HG02885 (cell line): Measurements from ENCODE around the gene TMEM126B.
"Not testable (repeated sequence)": the region's sequence is repeated elsewhere in the genome, so short reads cannot be mapped to it uniquely, and the experiment has no call there.

Experiments
- ATAC-seq: cut with Tn5 transposase; IDR thresholded peaks from one replicate; pipeline ENCODE4 v1.9.1; 2021; ENCODE audit warnings: mild to moderate bottlenecking; ENCODE audit not compliant: unreplicated experiment, poor library complexity

Gene TMEM126B

DNA sequence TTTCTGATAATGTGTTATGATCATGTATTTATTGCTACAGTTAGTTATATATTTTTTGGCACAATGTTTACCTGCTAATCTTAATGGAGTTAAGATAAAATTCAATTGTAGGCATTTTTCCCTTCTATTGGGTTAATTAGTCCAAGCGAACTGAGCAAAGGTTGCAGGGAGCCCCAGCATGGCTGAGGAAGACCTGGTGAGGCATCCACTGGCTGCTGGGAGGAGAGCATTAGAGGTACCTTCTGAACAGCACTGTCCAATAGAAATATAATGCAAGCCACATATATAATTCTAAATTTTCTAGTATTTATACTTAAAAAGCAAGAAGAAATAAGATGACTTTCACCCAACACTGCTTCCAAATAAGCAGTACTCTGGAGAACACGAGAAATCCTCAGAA, 18.7 kb downstream of the TMEM126B start:
- no peak for ATAC-seq

- peak; percentile 99 for ATAC-seq
Measured at GRCh38 chr11:85647604-85648299, 19.4 kb downstream of the TMEM126B start, which contains the start of gene TMEM126A. TSS of gene TMEM126A (plus strand) at chr11:85647967. CDS start at chr11:85650256, 2,289 bp downstream.

DNA sequence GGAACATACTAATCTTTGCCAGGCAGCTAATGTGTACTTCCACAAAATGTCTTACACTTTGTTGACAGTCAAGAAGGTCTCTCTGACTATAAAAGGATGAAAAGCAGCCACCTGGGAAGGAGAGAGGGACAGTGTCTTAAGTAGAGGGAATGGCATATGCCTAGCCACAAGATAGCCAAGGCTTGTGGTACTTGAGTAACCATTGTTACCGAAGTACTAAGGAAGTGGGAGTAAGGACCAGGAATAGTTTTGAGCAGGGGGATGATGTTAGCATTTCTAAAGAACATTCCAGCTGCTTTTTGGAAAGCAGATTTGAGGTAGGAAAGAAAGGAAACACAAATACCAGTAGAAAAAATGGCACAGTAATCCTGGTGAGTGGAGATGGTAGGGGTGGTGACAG, 22.7 kb downstream of the TMEM126B start:
- ATAC-seq: no peak

DNA sequence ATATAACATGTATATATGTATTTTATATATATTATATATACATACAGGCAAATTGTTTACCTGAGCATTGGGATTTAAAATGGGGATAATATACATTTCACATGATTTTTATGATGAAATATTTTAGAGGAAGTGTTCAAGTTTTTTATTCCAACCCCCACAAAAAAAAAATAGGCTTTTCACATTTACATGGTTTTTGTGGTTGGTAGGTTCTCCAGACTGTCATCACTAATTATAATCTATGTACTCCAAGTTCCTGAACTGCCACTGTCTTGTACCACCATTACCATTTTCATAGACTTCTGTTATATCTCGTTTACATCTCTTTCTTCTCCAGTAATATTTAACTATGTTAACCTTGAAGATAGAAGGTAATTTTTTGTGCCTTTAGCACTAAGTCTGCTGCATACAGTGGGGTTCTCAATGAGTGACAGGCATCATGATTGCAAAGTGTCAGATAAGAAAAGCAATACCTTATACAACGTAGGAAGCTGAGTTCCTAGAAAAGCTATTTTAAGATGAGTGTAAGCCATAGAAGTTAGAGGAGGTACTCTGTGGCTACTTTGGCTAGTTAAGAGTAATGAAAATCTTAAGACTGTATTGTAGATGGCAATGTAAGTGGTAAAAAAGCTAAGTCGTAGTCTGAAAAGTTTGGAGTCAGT, 24.5 kb downstream of the TMEM126B start:
- ATAC-seq: no peak

- ATAC-seq: not testable (repeated sequence)
Measured at GRCh38 chr11:85654343-85654742, 25.9 kb downstream of the TMEM126B start.

DNA sequence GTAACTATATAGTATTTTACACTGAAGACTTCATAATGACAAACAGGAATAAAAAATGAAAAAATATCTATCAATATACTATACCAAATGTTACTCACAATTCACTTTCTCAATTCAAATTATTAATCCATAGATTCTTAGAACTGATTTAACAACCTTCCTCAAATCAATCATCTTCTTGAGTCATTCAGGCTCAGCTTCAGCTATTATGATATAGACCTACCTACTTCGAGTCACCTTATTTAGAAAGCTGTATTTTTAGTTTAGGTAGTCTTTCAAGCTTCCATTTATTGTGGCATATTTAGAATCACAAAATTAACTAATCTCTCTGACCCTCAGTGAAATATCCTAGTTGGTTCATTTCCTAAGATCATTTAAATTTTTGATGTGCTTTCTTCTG, 28.4 kb downstream of the TMEM126B start:
- ATAC-seq: no peak

- ATAC-seq: no peak
Measured at GRCh38 chr11:85658180-85658579, 29.8 kb downstream of the TMEM126B start.

DNA sequence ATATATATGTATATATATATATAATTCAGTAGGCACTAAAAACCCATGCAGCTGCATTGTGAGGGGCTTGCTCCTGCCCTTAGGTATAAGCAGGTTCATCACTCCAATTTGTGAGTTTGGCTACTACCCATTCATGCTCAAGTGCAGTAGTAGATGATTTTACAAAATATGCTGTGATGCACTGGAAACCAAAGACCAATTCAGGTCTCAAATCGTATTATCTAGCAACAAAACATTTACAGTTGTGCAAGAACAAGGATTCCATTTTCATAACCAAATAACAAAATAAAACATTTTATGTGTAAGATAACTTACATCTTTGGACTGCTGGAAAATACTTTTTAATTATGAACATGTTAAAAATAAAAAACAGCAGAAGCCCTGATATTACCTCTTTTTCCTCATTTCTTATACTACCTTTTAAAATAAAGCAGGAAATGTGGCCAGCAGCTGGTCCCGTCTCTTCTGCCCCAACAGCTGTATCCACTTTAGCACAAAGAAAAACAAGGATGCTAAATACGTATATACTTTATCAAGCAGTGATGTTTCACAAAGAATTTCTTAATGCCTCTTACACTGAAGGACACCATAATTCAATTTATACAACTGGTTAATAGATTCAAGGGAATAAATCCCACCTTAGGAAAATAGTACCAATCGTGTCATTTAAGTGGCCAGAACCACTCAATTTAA, 33.7 kb downstream of the TMEM126B start:
- no peak for ATAC-seq

DNA sequence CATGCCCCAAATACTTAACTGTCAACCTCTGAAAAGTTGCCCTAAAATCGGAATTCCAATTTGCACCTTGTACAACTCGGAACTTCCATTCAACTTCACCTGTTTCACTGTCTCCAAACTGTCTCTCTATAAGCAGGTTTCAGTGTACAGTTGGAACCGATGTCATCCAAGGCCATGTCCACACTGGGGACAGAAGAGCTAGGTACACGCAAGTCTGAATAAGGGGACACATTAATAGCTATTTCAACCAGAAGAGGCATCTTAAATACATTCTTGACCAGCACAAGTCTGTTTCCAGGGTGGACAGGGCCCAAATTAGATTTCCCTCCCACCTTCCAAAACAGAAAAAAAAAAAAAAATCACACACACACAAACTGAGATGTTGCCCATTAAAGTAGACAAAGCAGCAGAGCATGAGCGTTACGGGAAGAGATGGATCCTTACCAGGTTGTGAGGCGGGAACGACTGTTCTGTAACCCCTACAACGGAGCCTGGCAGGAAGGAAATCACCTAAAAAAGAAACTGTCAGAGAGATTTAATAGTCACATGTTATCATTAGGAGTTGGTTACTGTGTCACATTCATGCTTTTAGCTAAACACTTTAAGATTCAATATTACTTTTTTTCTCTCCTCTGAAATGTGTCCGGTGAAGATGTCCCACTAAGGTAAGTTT, 34.8 kb downstream of the TMEM126B start:
- no peak for ATAC-seq

DNA sequence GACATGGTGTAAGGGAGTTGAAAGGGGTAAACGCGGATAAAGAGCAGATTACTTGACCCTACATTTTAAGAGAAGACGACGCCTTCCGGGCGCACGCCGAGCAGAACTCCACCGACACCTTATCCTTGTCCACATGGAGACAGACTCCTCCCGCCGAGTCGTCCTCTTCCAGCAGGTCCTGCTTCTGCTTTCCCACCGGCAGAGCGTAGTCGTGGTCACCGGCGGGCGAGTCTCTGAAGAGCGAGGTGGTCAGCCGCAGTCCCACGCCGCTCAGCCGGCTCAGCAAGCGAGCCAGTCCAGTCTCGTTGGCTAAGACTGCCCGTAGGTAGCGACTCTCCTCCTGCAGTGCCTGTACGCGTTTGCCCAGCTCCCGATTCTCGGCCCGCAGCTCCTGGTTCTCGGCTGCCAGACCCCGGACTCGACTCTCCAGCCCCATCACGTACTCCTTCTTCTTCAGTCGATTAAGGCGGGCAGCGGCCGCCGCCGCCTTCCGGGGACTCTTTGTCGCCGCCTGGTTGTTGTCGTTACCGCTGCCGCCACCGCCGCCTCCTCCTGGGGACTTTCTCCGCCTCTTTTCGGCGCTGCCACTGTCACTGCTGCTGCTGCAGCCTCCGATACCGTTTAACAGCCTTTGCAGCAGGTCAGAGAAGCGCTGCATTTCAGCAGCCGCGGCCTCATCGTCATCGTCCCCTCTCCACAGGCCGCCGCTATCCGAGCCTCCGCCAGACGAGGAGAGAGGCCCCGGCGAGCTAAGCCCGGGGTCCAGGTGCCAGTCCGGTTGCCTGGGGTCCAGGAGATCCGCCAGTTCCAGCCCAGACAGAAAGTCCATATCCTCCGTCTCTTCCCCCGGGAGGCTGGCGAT, 35.6 kb downstream of the TMEM126B start:
- ATAC-seq: peak; percentile 69

GRCh38 chr11:85664615-85665481, 36.5 kb downstream of the TMEM126B start, which contains the start of gene CREBZF:
TSS of gene CREBZF (minus strand) at chr11:85665129. CDS start at chr11:85664875, 254 bp downstream.
- peak; percentile 90 for ATAC-seq

- no peak for ATAC-seq
Measured at GRCh38 chr11:85665733-85666132, 37.3 kb downstream of the TMEM126B start.

- no peak for ATAC-seq
Measured at GRCh38 chr11:85666687-85667086, 38.3 kb downstream of the TMEM126B start.

- no peak for ATAC-seq
Measured at GRCh38 chr11:85668157-85668556, 39.8 kb downstream of the TMEM126B start.

DNA sequence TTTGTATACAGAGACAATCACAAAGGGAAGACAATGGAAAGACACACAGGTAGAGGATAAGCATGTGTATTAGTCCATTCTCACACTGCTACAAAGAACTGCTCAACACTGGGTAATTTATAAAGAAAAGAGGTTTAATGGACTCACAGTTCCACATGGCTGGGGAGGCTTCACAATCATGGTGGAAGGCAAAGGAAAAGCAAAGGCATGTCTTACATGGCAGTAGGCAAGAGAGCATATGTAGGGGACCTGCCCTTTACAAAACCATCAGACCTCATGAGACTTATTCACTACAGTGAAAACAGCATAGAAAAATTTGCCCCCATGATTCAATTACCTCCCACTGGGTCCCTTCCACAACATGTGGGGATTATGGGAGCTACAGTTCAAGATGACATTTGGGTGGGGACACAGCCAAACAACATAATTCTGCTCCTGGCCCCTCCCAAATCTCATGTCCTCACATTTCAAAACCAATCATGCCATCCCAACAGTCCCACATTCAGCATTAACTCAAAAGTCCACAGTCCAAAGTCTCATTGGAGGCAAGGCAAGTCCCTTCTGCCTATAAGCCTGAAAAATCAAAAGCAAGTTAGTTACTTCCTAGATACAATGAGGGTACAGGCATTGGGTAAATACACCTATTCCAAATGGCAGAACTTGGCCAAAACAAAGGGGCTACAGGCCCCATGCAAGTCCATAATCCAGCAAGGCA, 42.7 kb downstream of the TMEM126B start:
- ATAC-seq: not testable (repeated sequence)

- ATAC-seq: peak; percentile 54
Measured at GRCh38 chr11:85672105-85672902, 43.9 kb downstream of the TMEM126B start.

DNA sequence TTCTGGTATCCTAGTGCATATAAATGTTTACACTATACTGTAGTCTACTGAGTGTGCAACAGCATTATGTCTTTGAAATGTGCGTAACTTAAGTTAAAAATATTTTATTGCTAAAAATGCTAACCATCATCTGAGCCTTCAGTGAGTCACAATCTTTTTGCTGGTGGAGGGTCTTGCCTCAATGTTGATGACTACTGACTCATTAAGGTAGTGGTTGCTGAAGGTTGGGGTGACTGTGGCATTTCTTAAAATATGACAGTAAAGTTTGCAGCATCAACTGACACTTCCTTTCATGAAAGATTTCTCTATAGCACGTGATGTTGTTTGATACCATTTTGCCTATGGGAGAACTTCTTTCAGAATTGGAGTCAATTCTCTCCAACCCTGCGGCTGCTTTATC, 45.0 kb downstream of the TMEM126B start:
- ATAC-seq: no peak
